Measurements from ENCODE around the gene FKBP1A. TPM values are rescaled to one million over a fixed set of nuclear protein-coding genes. Genes with fewer than 3 reads are reported as not detected.

The FKBP1A gene
- total and polyA plus RNA-seq, 9 of the 15 experiments (the other 6 are each of a cell fraction or from before 2014, with no cell fraction given): 48.8 to 502 (median 89.6) TPM

GRCh38 chr20:1392693-1393506, at the start of gene FKBP1A (continued):
- TF ChIP-seq VEZF1 (CRISPR knock-in tag; IDR thresholded peaks at IDR 0.05) (peak; percentile 63), ESRRA (IDR thresholded peaks at IDR 0.05; ENCODE audit: borderline replicate concordance, low read depth) (no peak), KLF6 (CRISPR knock-in tag; IDR thresholded peaks at IDR 0.05; ENCODE audit: borderline replicate concordance) (no peak), RREB1 (CRISPR knock-in tag; IDR thresholded peaks at IDR 0.05) (no peak), KAT2B (IDR thresholded peaks at IDR 0.05; ENCODE audit: low read depth, low read length) (no peak), NR2C2 (CRISPR knock-in tag; IDR thresholded peaks at IDR 0.05) (no peak), NR2C2 (tag; IDR thresholded peaks at IDR 0.05) (peak; percentile 72; the same call in 1 of the 2 replicates), ZNF197 (CRISPR knock-in tag; IDR thresholded peaks at IDR 0.05; ENCODE audit: low read depth) (no peak), SMAD1 (IDR thresholded peaks at IDR 0.05; ENCODE audit: low read depth, low read length, partially characterized antibody) (no peak), ZNF589 (CRISPR knock-in tag; IDR thresholded peaks at IDR 0.05; ENCODE audit: low read depth) (no peak), CCNT2 (IDR thresholded peaks at IDR 0.05; ENCODE audit: borderline replicate concordance, extremely low read depth, insufficient read length, low read depth, low read length) (peak; percentile 75), BCOR (IDR thresholded peaks at IDR 0.05) (no peak), PRPF4 (IDR thresholded peaks at IDR 0.05; ENCODE audit: insufficient read depth, low read depth, low read length, poor library complexity, severe bottlenecking) (no peak), HSF4 (CRISPR knock-in tag; IDR thresholded peaks at IDR 0.05; ENCODE audit: borderline replicate concordance) (no peak)
- TF ChIP-seq, protein P1, sequence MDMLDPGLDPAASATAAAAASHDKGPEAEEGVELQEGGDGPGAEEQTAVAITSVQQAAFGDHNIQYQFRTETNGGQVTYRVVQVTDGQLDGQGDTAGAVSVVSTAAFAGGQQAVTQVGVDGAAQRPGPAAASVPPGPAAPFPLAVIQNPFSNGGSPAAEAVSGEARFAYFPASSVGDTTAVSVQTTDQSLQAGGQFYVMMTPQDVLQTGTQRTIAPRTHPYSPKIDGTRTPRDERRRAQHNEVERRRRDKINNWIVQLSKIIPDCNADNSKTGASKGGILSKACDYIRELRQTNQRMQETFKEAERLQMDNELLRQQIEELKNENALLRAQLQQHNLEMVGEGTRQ (CRISPR knock-in tag; IDR thresholded peaks at IDR 0.05): no peak
- TF ChIP-seq, protein P2, sequence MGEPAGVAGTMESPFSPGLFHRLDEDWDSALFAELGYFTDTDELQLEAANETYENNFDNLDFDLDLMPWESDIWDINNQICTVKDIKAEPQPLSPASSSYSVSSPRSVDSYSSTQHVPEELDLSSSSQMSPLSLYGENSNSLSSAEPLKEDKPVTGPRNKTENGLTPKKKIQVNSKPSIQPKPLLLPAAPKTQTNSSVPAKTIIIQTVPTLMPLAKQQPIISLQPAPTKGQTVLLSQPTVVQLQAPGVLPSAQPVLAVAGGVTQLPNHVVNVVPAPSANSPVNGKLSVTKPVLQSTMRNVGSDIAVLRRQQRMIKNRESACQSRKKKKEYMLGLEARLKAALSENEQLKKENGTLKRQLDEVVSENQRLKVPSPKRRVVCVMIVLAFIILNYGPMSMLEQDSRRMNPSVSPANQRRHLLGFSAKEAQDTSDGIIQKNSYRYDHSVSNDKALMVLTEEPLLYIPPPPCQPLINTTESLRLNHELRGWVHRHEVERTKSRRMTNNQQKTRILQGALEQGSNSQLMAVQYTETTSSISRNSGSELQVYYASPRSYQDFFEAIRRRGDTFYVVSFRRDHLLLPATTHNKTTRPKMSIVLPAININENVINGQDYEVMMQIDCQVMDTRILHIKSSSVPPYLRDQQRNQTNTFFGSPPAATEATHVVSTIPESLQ (CRISPR knock-in tag; IDR thresholded peaks at IDR 0.05): no peak

Data from K562 (cell line).